CD4-positive, alpha-beta T cell treated with Interleukin-4 for 4 hours (primary cell): ENCODE results near the gene GTSE1.

Experiments used
- DNase-seq: peaks from one replicate; pipeline ENCODE4 v3.0.0-alpha.2; 2020

The GTSE1 gene

GRCh38 chr22:46367707-46368191 lies 71.1 kb downstream of the GTSE1 start:
- peak; percentile 57 for DNase-seq

GRCh38 chr22:46368422-46368821 lies 71.8 kb downstream of the GTSE1 start:
- DNase-seq: no peak

- no peak for DNase-seq
Measured at GRCh38 chr22:46368871-46369715, 72.4 kb downstream of the GTSE1 start.

GRCh38 chr22:46369716-46370583 lies 73.3 kb downstream of the GTSE1 start:
- peak; percentile 29 for DNase-seq

GRCh38 chr22:46370584-46371291 lies 74.1 kb downstream of the GTSE1 start:
- DNase-seq: peak; percentile 77

GRCh38 chr22:46371623-46372226 lies 75.1 kb downstream of the GTSE1 start:
- DNase-seq: no peak

GRCh38 chr22:46372686-46373085 lies 76.0 kb downstream of the GTSE1 start:
- no peak for DNase-seq

GRCh38 chr22:46373159-46373558 lies 76.5 kb downstream of the GTSE1 start:
- peak; percentile 51 for DNase-seq

- DNase-seq: peak; percentile 31
Measured at GRCh38 chr22:46373921-46374662, 77.4 kb downstream of the GTSE1 start.

GRCh38 chr22:46374663-46375474 lies 78.2 kb downstream of the GTSE1 start:
- no peak for DNase-seq

GRCh38 chr22:46376111-46376510 lies 79.4 kb downstream of the GTSE1 start:
- DNase-seq: no peak

GRCh38 chr22:46376908-46377524 lies 80.3 kb downstream of the GTSE1 start:
- no peak for DNase-seq

- DNase-seq: no peak
Measured at GRCh38 chr22:46377525-46378425, 81.1 kb downstream of the GTSE1 start.

GRCh38 chr22:46378426-46379065 lies 81.9 kb downstream of the GTSE1 start:
- no peak for DNase-seq

- DNase-seq: no peak
Measured at GRCh38 chr22:46379066-46379930, 82.6 kb downstream of the GTSE1 start.

GRCh38 chr22:46380069-46380468 lies 83.4 kb downstream of the GTSE1 start:
- no peak for DNase-seq
